ENCODE results near the gene CORO1A. TPM values are rescaled to one million over a fixed set of nuclear protein-coding genes. Genes with fewer than 3 reads are reported as not detected.

Gene CORO1A
- total RNA-seq, 2 experiments from 2014 or later = 351 to 567 TPM

GRCh38 chr16:30186444-30186781 lies 3.0 kb downstream of the CORO1A start:
- Histone ChIP-seq H3K9me2 (ENCODE audit: insufficient read depth, low read length) (no peaks in the 10 kb centered on the region), H3K79me2 (ENCODE audit: insufficient read depth, low read depth, low read length) (peaks cover 25% of the 10 kb centered on the region; the same call in 1 of the 2 replicates), H3K4me3 (ENCODE audit: low read depth, low read length, poor library complexity, severe bottlenecking) (peak overlapping the region; percentile 86), H3K27ac (ENCODE audit: low read depth, low read length, poor library complexity, severe bottlenecking) (peak overlapping the region; percentile 94), H2AFZ (ENCODE audit: low read length) (no peak overlapping the region), H3K36me3 (ENCODE audit: insufficient read depth, low read length) (peaks cover 43% of the 10 kb centered on the region), H3K9me3 (ENCODE audit: low read length) (no peaks in the 10 kb centered on the region), H3K4me2 (ENCODE audit: low read length) (peak overlapping the region; percentile 90), H3K4me1 (ENCODE audit: insufficient read depth, low read length, poor library complexity, severe bottlenecking) (peaks cover 42% of the 10 kb centered on the region), H4K20me1 (ENCODE audit: insufficient read depth, low read length) (no peaks in the 10 kb centered on the region)
- intact Hi-C loops (cut with micrococcal nuclease; ENCODE audit: unreplicated experiment) = no loop called here
- ChIA-PET POLR2A (no interaction called here), CTCF (ENCODE audit: unreplicated experiment) (interaction anchor here (0.6 kb wide), 2 partner anchors 171 to 471 kb away, joined by 3 to 7 read pairs; no protein-coding TSS in a partner anchor)
- TF ChIP-seq, protein P1, sequence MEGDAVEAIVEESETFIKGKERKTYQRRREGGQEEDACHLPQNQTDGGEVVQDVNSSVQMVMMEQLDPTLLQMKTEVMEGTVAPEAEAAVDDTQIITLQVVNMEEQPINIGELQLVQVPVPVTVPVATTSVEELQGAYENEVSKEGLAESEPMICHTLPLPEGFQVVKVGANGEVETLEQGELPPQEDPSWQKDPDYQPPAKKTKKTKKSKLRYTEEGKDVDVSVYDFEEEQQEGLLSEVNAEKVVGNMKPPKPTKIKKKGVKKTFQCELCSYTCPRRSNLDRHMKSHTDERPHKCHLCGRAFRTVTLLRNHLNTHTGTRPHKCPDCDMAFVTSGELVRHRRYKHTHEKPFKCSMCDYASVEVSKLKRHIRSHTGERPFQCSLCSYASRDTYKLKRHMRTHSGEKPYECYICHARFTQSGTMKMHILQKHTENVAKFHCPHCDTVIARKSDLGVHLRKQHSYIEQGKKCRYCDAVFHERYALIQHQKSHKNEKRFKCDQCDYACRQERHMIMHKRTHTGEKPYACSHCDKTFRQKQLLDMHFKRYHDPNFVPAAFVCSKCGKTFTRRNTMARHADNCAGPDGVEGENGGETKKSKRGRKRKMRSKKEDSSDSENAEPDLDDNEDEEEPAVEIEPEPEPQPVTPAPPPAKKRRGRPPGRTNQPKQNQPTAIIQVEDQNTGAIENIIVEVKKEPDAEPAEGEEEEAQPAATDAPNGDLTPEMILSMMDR (conservative IDR thresholded peaks at IDR 0.05; ENCODE audit: low read length) = no peak
- no peak for TF ChIP-seq EZH2phosphoT487 (IDR thresholded peaks at IDR 0.05; ENCODE audit: borderline replicate concordance, low read depth, low read length)
- BruUV-seq (replicated peaks) = no TSS peak
- DNase-seq (ENCODE audit: low spot score) = no peak

DNA sequence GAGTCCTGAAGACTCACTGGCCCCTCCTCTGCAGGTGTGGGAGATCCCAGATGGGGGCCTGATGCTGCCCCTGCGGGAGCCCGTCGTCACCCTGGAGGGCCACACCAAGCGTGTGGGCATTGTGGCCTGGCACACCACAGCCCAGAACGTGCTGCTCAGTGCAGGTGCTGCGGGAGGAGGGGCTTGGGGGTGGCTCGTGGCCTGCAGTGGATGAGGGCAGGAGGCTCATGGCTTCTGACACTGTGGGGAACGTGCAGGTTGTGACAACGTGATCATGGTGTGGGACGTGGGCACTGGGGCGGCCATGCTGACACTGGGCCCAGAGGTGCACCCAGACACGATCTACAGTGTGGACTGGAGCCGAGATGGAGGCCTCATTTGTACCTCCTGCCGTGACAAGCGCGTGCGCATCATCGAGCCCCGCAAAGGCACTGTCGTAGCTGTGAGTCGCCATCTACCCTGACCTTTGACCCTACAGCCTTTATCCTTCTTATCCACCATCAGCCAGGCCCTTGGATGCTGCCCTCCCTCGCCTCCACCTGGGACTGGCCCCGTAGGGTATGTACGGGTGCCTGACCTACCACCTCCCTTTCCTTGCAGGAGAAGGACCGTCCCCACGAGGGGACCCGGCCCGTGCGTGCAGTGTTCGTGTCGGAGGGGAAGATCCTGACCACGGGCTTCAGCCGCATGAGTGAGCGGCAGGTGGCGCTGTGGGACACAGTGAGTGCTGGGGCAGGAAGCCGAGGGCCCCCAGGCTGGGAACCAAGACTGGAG lies 3.6 kb downstream of the CORO1A start:
- peak overlapping the region; percentile 94 for H3K27ac ChIP-seq (ENCODE audit: low read depth, low read length, poor library complexity, severe bottlenecking)
- BruUV-seq (replicated peaks) = no TSS peak
- no peaks in the 10 kb centered on the region for H3K9me3 ChIP-seq (ENCODE audit: low read length)
- peaks cover 42% of the 10 kb centered on the region for H3K4me1 ChIP-seq (ENCODE audit: insufficient read depth, low read length, poor library complexity, severe bottlenecking)
- peak overlapping the region; percentile 90 for H3K4me2 ChIP-seq (ENCODE audit: low read length)
- H3K36me3 ChIP-seq (ENCODE audit: insufficient read depth, low read length) = peaks cover 43% of the 10 kb centered on the region
- ChIA-PET CTCF (ENCODE audit: unreplicated experiment) (interaction anchor here (0.6 kb wide), 2 partner anchors 170 to 470 kb away, joined by 3 to 7 read pairs; no protein-coding TSS in a partner anchor), POLR2A (no interaction called here)
- TF ChIP-seq, protein P1 (conservative IDR thresholded peaks at IDR 0.05; ENCODE audit: low read length) = peak; percentile 90
- no peak for TF ChIP-seq EZH2phosphoT487 (IDR thresholded peaks at IDR 0.05; ENCODE audit: borderline replicate concordance, low read depth, low read length)
- DNase-seq (ENCODE audit: low spot score) = peak; percentile 82
- no peaks in the 10 kb centered on the region for H4K20me1 ChIP-seq (ENCODE audit: insufficient read depth, low read length)
- peaks cover 25% of the 10 kb centered on the region; the same call in 1 of the 2 replicates for H3K79me2 ChIP-seq (ENCODE audit: insufficient read depth, low read depth, low read length)
- peak overlapping the region; percentile 86 for H3K4me3 ChIP-seq (ENCODE audit: low read depth, low read length, poor library complexity, severe bottlenecking)
- intact Hi-C loops (cut with micrococcal nuclease; ENCODE audit: unreplicated experiment) = no loop called here
- no peaks in the 10 kb centered on the region for H3K9me2 ChIP-seq (ENCODE audit: insufficient read depth, low read length)
- H2AFZ ChIP-seq (ENCODE audit: low read length) = no peak overlapping the region

DNA sequence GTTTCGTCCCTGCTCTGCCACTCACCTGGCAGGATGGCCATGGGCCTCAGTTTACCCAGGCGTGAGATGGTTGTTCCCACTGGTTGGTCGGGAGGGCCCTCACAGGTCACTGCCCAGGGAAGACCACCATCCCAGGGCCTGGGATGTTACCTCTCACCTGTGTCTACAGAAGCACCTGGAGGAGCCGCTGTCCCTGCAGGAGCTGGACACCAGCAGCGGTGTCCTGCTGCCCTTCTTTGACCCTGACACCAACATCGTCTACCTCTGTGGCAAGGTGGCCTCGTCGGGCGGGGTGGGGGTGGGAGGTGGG lies 4.1 kb downstream of the CORO1A start:
- BruUV-seq (replicated peaks) = no TSS peak
- CTCF ChIA-PET (ENCODE audit: unreplicated experiment) = no interaction called here
- H3K27ac ChIP-seq (ENCODE audit: low read depth, low read length, poor library complexity, severe bottlenecking) = peak overlapping the region; percentile 94

More for the DNA sequence above, 4.1 kb downstream of the CORO1A start:
- POLR2A ChIA-PET = no interaction called here
- Histone ChIP-seq H3K9me3 (ENCODE audit: low read length) (no peaks in the 10 kb centered on the region), H3K36me3 (ENCODE audit: insufficient read depth, low read length) (peaks cover 43% of the 10 kb centered on the region), H3K4me1 (ENCODE audit: insufficient read depth, low read length, poor library complexity, severe bottlenecking) (peaks cover 37% of the 10 kb centered on the region), H4K20me1 (ENCODE audit: insufficient read depth, low read length) (no peaks in the 10 kb centered on the region), H3K4me2 (ENCODE audit: low read length) (peak overlapping the region; percentile 90; the same call in 1 of the 2 replicates), H3K9me2 (ENCODE audit: insufficient read depth, low read length) (no peaks in the 10 kb centered on the region), H2AFZ (ENCODE audit: low read length) (no peak overlapping the region), H3K79me2 (ENCODE audit: insufficient read depth, low read depth, low read length) (peaks cover 25% of the 10 kb centered on the region; the same call in 1 of the 2 replicates), H3K4me3 (ENCODE audit: low read depth, low read length, poor library complexity, severe bottlenecking) (no peak overlapping the region)
- TF ChIP-seq, protein P1 (conservative IDR thresholded peaks at IDR 0.05; ENCODE audit: low read length) = peak; percentile 42; the same call in 1 of the 2 replicates
- no peak for TF ChIP-seq EZH2phosphoT487 (IDR thresholded peaks at IDR 0.05; ENCODE audit: borderline replicate concordance, low read depth, low read length)
- no peak for DNase-seq (ENCODE audit: low spot score)
- intact Hi-C loops (cut with micrococcal nuclease; ENCODE audit: unreplicated experiment) = no loop called here

Data from OCI-LY7 (cell line).